Measurements from ENCODE around the gene TMPRSS3. TPM values are rescaled to one million over a fixed set of nuclear protein-coding genes. Genes with fewer than 3 reads are reported as not detected.

The TMPRSS3 gene
- total and polyA plus RNA-seq, 9 of the 15 experiments (the other 6 are each of a cell fraction or from before 2014, with no cell fraction given): 0.07 TPM; not detected in 8

- intact Hi-C loops (cut with micrococcal nuclease) (no loop called here), in situ Hi-C loops (cut with MboI) (no loop called here)
- DNase-seq (ENCODE audit: extremely low read depth in 1 of 4, low spot score in 3 of 4) (no peak), ATAC-seq (no peak), FAIRE-seq (peak; percentile 40)
- H3K4me3 ChIP-seq: no peak overlapping the region
- H4K20me1 ChIP-seq (replicated peaks; ENCODE audit: control insufficient read depth, insufficient read depth, low read length): peaks cover 11% of the 10 kb centered on the region; the same call in 1 of the 2 replicates
- no peak overlapping the region for H2AFZ ChIP-seq (ENCODE audit: low read depth, low read length)
- H3K9ac ChIP-seq (ENCODE audit: insufficient read depth in 1 of 2, low read depth in 2 of 2, low read length in 2 of 2): no peak overlapping the region
- no peaks in the 10 kb centered on the region for H3K79me2 ChIP-seq (ENCODE audit: control insufficient read depth, insufficient read depth, low read length)
- POLR2A ChIA-PET: no interaction called here
- H3K27me3 ChIP-seq (ENCODE audit: control insufficient read depth in 2 of 2, insufficient read depth in 2 of 2, low read length in 2 of 2): peaks cover 16 to 66% of the 10 kb centered on the region in 2 experiments; a peak in 4 of 5 replicates
- BruUV-seq (replicated peaks): no TSS peak
- CTCF ChIA-PET (ENCODE audit: low intra/inter-chr PET ratio): no interaction called here
- H3K9me3 ChIP-seq (replicated peaks; ENCODE audit: control insufficient read depth, insufficient read depth, low read depth, low read length): no peaks in the 10 kb centered on the region
- no peaks in the 10 kb centered on the region for H3K9me1 ChIP-seq (ENCODE audit: control insufficient read depth, insufficient read depth, low read length)
- TF ChIP-seq NR2C1 (IDR thresholded peaks at IDR 0.05) (no peak), NR2C1 (tag; IDR thresholded peaks at IDR 0.05) (no peak), NEUROD1 (IDR thresholded peaks at IDR 0.05; ENCODE audit: borderline replicate concordance, low read depth, low read length, partially characterized antibody) (no peak), JUN (IDR thresholded peaks at IDR 0.05; ENCODE audit: borderline replicate concordance, low read depth, low read length) (no peak), JUN (CRISPR knock-in tag; IDR thresholded peaks at IDR 0.05; ENCODE audit: borderline replicate concordance) (no peak), NFATC3 (IDR thresholded peaks at IDR 0.05) (no peak), DPF2 (IDR thresholded peaks at IDR 0.05) (no peak), RBM34 (IDR thresholded peaks at IDR 0.05; ENCODE audit: borderline replicate concordance, insufficient read depth, low read length) (no peak), ZNF639 (CRISPR knock-in tag; conservative IDR thresholded peaks at IDR 0.05 in 1 of 2, IDR thresholded peaks at IDR 0.05 in 1 of 2) (no peak), TCF7 (IDR thresholded peaks at IDR 0.05; ENCODE audit: borderline replicate concordance) (no peak), CCNT2 (IDR thresholded peaks at IDR 0.05; ENCODE audit: borderline replicate concordance, extremely low read depth, insufficient read length, low read depth, low read length) (no peak), ZNF143 (CRISPR knock-in tag; IDR thresholded peaks at IDR 0.05) (no peak), IRF2 (CRISPR knock-in tag; IDR thresholded peaks at IDR 0.05) (no peak), STAT6 (CRISPR knock-in tag; IDR thresholded peaks at IDR 0.05) (no peak), MCM7 (IDR thresholded peaks at IDR 0.05) (no peak)
- H3K36me3 ChIP-seq (ENCODE audit: control insufficient read depth, insufficient read depth, low read length): no peaks in the 10 kb centered on the region
- H3K4me1 ChIP-seq (replicated peaks in 1 of 2; ENCODE audit: control insufficient read depth in 2 of 2, insufficient read depth in 2 of 2, low read length in 2 of 2): peaks cover 10 to 34% of the 10 kb centered on the region in 2 experiments; a peak in 4 of 5 replicates
- H3K27ac ChIP-seq (ENCODE audit: extremely low read depth, low read depth, low read length): no peak overlapping the region
- no peak overlapping the region for H3K4me2 ChIP-seq (ENCODE audit: insufficient read depth, low read length)
- WGBS (ENCODE audit: insufficient coverage, low coverage, missing lambda C conversion rate): 18% methylated on average over 7 of the region's 7 CpGs
These were observed 21.4 kb downstream of the TMPRSS3 start for GRCh38 chr21:42374457-42374856.
